B cell (primary cell): ENCODE data around the gene CARS2. TPM values are rescaled to one million over a fixed set of nuclear protein-coding genes. Genes with fewer than 3 reads are reported as not detected.

Experiments
- ATAC-seq: fragments of 200-7000 bp; cut with Tn5 transposase; one replicate; pipeline ENCODE4 v1.10.0; 2021; ENCODE audit warnings: low read depth, mild to moderate bottlenecking, moderate number of reproducible peaks, moderate library complexity
- CTCF ChIA-PET: fragments of 350-600 bp; sonication (Branson Sonifier 250); formaldehyde crosslinking; loops from one replicate; lab custom pipeline; 2021; ENCODE audit warnings: antibody characterized with exemption, inconsistent platforms; lab: Charles Lee
- POLR2A ChIA-PET: fragments of 350-600 bp; sonication (Branson Sonifier 250); formaldehyde crosslinking; loops from one replicate; lab custom pipeline; 2021; ENCODE audit warnings: antibody characterized with exemption; lab: Charles Lee
- DNase-seq: peaks from one replicate; pipeline ENCODE4 v3.0.0; 2013
- H2AFZ ChIP-seq: 2 replicates; pipeline ENCODE4 v1.6.1; 2012; ENCODE audit warnings: mild to moderate bottlenecking, low read depth, low read length; ENCODE audit not compliant: insufficient read depth, poor library complexity, severe bottlenecking
- H3K27ac ChIP-seq, 2 donors: 1 replicate in 1 of 2; 2 replicates in 1 of 2; pipeline ENCODE4 v1.5.1; 2012 to 2013; ENCODE audit warnings: low read length in 2 of 2, mild to moderate bottlenecking in 2 of 2, moderate library complexity in 1 of 2
- H3K27me3 ChIP-seq, 4 experiments: fragments of 200-600 bp in 1 of 4; sonication (generic) in 1 of 4; replicated peaks in 1 of 4; 1 replicate in 2 of 4; 2 replicates in 2 of 4; pipeline versions ENCODE4 v1.6.1 to v1.7.0; 2013 to 2016; ENCODE audit warnings: low read length in 3 of 4, mild to moderate bottlenecking in 2 of 4, mixed read lengths in 1 of 4, moderate library complexity in 1 of 4; ENCODE audit not compliant: insufficient read depth in 4 of 4, control insufficient read depth in 3 of 4; ENCODE audit errors: control extremely low read depth in 1 of 4
- H3K36me3 ChIP-seq, 2 experiments: replicated peaks in 1 of 2; 1 replicate in 1 of 2; 2 replicates in 1 of 2; pipeline versions ENCODE4 v1.6.1 to v1.7.1; 2013; ENCODE audit warnings: low read length in 1 of 2; ENCODE audit not compliant: insufficient read depth in 2 of 2, control insufficient read depth in 1 of 2; ENCODE audit errors: control extremely low read depth in 1 of 2, extremely low read depth in 1 of 2
- H3K4me1 ChIP-seq, 2 donors: fragments of 200-600 bp in 1 of 2; sonication (generic) in 1 of 2; 1 replicate in 1 of 2; 2 replicates in 1 of 2; pipeline versions ENCODE4 v1.5.1 to v1.6.1; 2013 to 2017; ENCODE audit warnings: low read length in 2 of 2; ENCODE audit not compliant: control insufficient read depth in 2 of 2, insufficient read depth in 2 of 2
- H3K4me2 ChIP-seq: replicated peaks from 2 replicates; pipeline ENCODE3; 2012; ENCODE audit warnings: mild to moderate bottlenecking, low read depth, low read length; ENCODE audit not compliant: poor library complexity, severe bottlenecking
- H3K4me3 ChIP-seq, 5 experiments: fragments of 200-600 bp in 1 of 5; sonication (generic) in 1 of 5; 1 replicate in 3 of 5; 2 replicates in 2 of 5; pipeline versions ENCODE4 v1.5.1 to v1.7.0; 2011 to 2016; ENCODE audit warnings: low read length in 4 of 5, mild to moderate bottlenecking in 4 of 5, low read depth in 2 of 5, control low read depth in 1 of 5, moderate library complexity in 1 of 5; ENCODE audit not compliant: insufficient read depth in 1 of 5; ENCODE audit errors: control extremely low read depth in 1 of 5, extremely low read depth in 1 of 5
- H3K79me2 ChIP-seq: fragments of 200-600 bp; sonication (generic); one replicate; pipeline ENCODE4 v1.6.0; 2016; ENCODE audit warnings: low read length; ENCODE audit not compliant: control insufficient read depth, insufficient read depth
- H3K9ac ChIP-seq: fragments of 200-600 bp; sonication (generic); 2 replicates; pipeline ENCODE4 v1.6.1; 2017; ENCODE audit warnings: mild to moderate bottlenecking, low read length, moderate library complexity
- H3K9me3 ChIP-seq, 3 donors: one replicate each; pipeline versions ENCODE4 v1.6.1 to v1.7.1; 2013; ENCODE audit warnings: low read length in 2 of 3; ENCODE audit not compliant: control insufficient read depth in 2 of 3, insufficient read depth in 1 of 3; ENCODE audit errors: control extremely low read depth in 1 of 3
- H4K20me1 ChIP-seq: 2 replicates; pipeline ENCODE4 v1.6.0; 2012; ENCODE audit warnings: mild to moderate bottlenecking, low read length; ENCODE audit not compliant: insufficient read depth, control insufficient read depth, poor library complexity, severe bottlenecking
- H3K27ac Mint-ChIP-seq: one replicate; pipeline ENCODE4 v1.8.0; 2021; ENCODE audit warnings: mixed read lengths
- H3K27me3 Mint-ChIP-seq: one replicate; pipeline ENCODE4 v1.8.0; 2021; ENCODE audit warnings: mixed read lengths
- H3K4me1 Mint-ChIP-seq: one replicate; pipeline ENCODE4 v1.8.0; 2021; ENCODE audit warnings: mixed read lengths
- H3K4me3 Mint-ChIP-seq: one replicate; pipeline ENCODE4 v1.8.0; 2021; ENCODE audit warnings: mixed read lengths
- H3K9me3 Mint-ChIP-seq: one replicate; pipeline ENCODE4 v1.8.0; 2022; ENCODE audit warnings: mixed read lengths; ENCODE audit not compliant: insufficient read depth
- CTCF ChIP-seq: fragments of 200-600 bp; IDR thresholded peaks from one replicate; pipeline ENCODE4 v1.8.0; 2022; ENCODE audit warnings: antibody characterized with exemption, mild to moderate bottlenecking
- EZH2 ChIP-seq: IDR thresholded peaks from 2 replicates; pipeline ENCODE4 v1.6.1; 2012; ENCODE audit warnings: borderline replicate concordance, low read depth, mild to moderate bottlenecking, moderate library complexity, low read length; ENCODE audit not compliant: insufficient read depth, poor library complexity, severe bottlenecking
- WGBS: methylation state at CpG from one replicate; pipeline ENCODE4 v1.1.5; 2013; ENCODE audit warnings: missing lambda C conversion rate; ENCODE audit not compliant: insufficient coverage; 5-methylcytosine and 5-hydroxymethylcytosine counted together
- intact Hi-C: fragments of 100-400 bp; cut with micrococcal nuclease; formaldehyde crosslinking; loops from one replicate; pipeline ENCODE4 v1.10.0; 2022
- polyA plus RNA-seq: library from polyadenylated mRNA; depleted of rRNA; stranded (reverse); fragments of >200 nt; gene quantifications from 2 replicates; pipeline ENCODE4 v1.2.3, GENCODE V29; 2012
- total RNA-seq, 2 donors: library from RNA; stranded (reverse); fragments of 120-200 nt in 1 of 2; gene quantifications; 1 replicate in 1 of 2; 2 replicates in 1 of 2; pipeline versions ENCODE4 v1.2.3 to v1.2.4, GENCODE V29; 2013 to 2022

CARS2 gene
- total and polyA plus RNA-seq, 2 donors (not counting 1 experiment from before 2014, with no cell fraction given), result 154 to 188 TPM

GRCh38 chr13:110714797-110715394, 9.0 kb upstream of the CARS2 start:
- Histone ChIP-seq H3K4me3 (peak overlapping the region; percentile 89 to 100 (median 100)), H4K20me1 (peaks cover 52% of the 10 kb centered on the region), H3K4me1 (peaks cover 28 to 30% of the 10 kb centered on the region in 2 donors), H3K27ac (peak overlapping the region; percentile 82 to 86), H3K9me3 (peaks cover 0 to 10% (median 0%) of the 10 kb centered on the region in 3 donors), H2AFZ (peak overlapping the region; percentile 67), H3K36me3 (peaks cover 0 to 12% of the 10 kb centered on the region in 2 experiments), H3K9ac (peak overlapping the region; percentile 100), H3K4me2 (peak overlapping the region; percentile 92), H3K79me2 (peaks cover 62% of the 10 kb centered on the region), H3K27me3 (no peaks in the 10 kb centered on the region)
- ATAC-seq (no peak), DNase-seq (no peak)
- CTCF ChIA-PET, result interaction anchor here (0.8 to 4.1 kb wide), 7 partner anchors 11 to 259 kb away, joined by 3 to 13 read pairs (median 6); partner anchors contain the start of gene ANKRD10
- peaks cover 32% of the 10 kb centered on the region for H3K4me1 Mint-ChIP-seq
- no peaks in the 10 kb centered on the region for H3K9me3 Mint-ChIP-seq
- POLR2A ChIA-PET, result interaction anchor here (0.6 to 4.0 kb wide), 17 partner anchors 9 to 1873 kb away, joined by 3 to 51 read pairs (median 5); partner anchors contain the start of genes ANKRD10, CARS2, NAXD and TUBGCP3
- under 1% methylated on average over 48 of the region's 49 CpGs for WGBS
- H3K27ac Mint-ChIP-seq, result peak overlapping the region; percentile 96
- H3K4me3 Mint-ChIP-seq, result peak overlapping the region; percentile 96
- H3K27me3 Mint-ChIP-seq, result no peaks in the 10 kb centered on the region
- intact Hi-C loops, result loop anchor here (1.0 to 10.0 kb wide), 8 partner anchors 9 to 930 kb away; partner anchors contain the start of genes ANKRD10, CARS2 and IRS2
- TF ChIP-seq EZH2, result no peak
- TF ChIP-seq CTCF, result no peak
